WTC11 (cell line): ENCODE measurements around the gene ADI1.

Experiments
- ELF4 ChIP-seq: sonication (generic); formaldehyde crosslinking; IDR thresholded peaks from 2 replicates; pipeline ENCODE4 v1.8.1; 2022; ENCODE audit warnings: low read depth, mild to moderate bottlenecking, moderate library complexity, missing genetic modification reagents
- GRHL2 ChIP-seq: fragments of 250-450 bp; sonication (Bioruptor Pico); IDR thresholded peaks from 2 replicates; pipeline ENCODE4 v1.8.0; 2022; ENCODE audit warnings: mild to moderate bottlenecking, moderate library complexity; ENCODE audit not compliant: insufficient replicate concordance, severe bottlenecking
- MYBL2 ChIP-seq: sonication (generic); formaldehyde crosslinking; IDR thresholded peaks from 2 replicates; pipeline ENCODE4 v1.8.1; 2023; ENCODE audit warnings: mild to moderate bottlenecking, moderate library complexity, missing genetic modification reagents
- NR3C1 ChIP-seq: sonication (generic); formaldehyde crosslinking; conservative IDR thresholded peaks from 2 replicates; pipeline ENCODE4 v1.8.1; 2023; ENCODE audit warnings: low read depth, mild to moderate bottlenecking, missing genetic modification reagents
- SP1 ChIP-seq: sonication (generic); formaldehyde crosslinking; conservative IDR thresholded peaks from 2 replicates; pipeline ENCODE4 v1.8.1; 2022; ENCODE audit warnings: missing genetic modification reagents
- TEAD4 ChIP-seq: sonication (generic); formaldehyde crosslinking; IDR thresholded peaks from 2 replicates; pipeline ENCODE4 v1.8.0; 2022; ENCODE audit warnings: mild to moderate bottlenecking, missing genetic modification reagents
- TF ChIP-seq, protein P1 (sequence below): fragments of 200-600 bp; IDR thresholded peaks from 2 replicates; pipeline ENCODE4 v1.8.0; 2022; ENCODE audit warnings: antibody characterized with exemption
- TF ChIP-seq, protein P2 (sequence below): sonication (generic); formaldehyde crosslinking; IDR thresholded peaks from 2 replicates; pipeline ENCODE4 v1.8.1; 2023; ENCODE audit warnings: mild to moderate bottlenecking, missing genetic modification reagents

DNA sequence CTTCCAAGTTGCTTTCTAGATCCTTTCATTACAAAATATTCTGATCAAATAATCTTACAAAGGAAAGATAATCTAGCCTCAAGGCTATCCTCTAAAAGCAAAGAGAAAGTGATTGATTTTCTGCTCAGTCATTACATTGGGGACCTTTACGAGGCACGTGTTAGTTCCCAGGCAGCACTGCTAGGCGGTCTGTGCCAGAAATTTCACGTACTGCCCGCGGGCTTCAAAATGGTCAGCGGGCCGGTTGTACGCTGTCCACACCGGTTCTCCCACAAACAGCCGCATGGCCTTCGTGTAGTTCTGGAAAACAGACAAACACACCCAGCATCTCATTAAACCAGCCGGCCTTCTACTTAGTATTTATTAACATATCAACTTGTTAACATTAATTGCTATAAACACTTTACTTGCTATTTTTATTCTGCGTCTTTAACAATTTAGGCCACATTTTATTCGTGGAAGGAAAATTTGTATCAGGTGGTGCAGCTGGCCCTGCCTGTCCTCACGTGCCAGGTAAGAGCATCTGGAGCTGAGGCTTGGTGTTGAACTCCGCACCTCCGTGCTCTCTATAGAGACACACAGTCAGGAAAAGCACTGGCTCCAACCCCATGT is 20.4 kb downstream of the ADI1 start:
- TF ChIP-seq MYBL2 (CRISPR knock-in tag) (no peak), TEAD4 (CRISPR knock-in tag) (no peak), SP1 (CRISPR knock-in tag) (no peak), ELF4 (CRISPR knock-in tag) (no peak), GRHL2 (CRISPR knock-in tag) (no peak), NR3C1 (CRISPR knock-in tag) (no peak)
- TF ChIP-seq, protein P1, sequence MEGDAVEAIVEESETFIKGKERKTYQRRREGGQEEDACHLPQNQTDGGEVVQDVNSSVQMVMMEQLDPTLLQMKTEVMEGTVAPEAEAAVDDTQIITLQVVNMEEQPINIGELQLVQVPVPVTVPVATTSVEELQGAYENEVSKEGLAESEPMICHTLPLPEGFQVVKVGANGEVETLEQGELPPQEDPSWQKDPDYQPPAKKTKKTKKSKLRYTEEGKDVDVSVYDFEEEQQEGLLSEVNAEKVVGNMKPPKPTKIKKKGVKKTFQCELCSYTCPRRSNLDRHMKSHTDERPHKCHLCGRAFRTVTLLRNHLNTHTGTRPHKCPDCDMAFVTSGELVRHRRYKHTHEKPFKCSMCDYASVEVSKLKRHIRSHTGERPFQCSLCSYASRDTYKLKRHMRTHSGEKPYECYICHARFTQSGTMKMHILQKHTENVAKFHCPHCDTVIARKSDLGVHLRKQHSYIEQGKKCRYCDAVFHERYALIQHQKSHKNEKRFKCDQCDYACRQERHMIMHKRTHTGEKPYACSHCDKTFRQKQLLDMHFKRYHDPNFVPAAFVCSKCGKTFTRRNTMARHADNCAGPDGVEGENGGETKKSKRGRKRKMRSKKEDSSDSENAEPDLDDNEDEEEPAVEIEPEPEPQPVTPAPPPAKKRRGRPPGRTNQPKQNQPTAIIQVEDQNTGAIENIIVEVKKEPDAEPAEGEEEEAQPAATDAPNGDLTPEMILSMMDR: no peak
- TF ChIP-seq, protein P2, sequence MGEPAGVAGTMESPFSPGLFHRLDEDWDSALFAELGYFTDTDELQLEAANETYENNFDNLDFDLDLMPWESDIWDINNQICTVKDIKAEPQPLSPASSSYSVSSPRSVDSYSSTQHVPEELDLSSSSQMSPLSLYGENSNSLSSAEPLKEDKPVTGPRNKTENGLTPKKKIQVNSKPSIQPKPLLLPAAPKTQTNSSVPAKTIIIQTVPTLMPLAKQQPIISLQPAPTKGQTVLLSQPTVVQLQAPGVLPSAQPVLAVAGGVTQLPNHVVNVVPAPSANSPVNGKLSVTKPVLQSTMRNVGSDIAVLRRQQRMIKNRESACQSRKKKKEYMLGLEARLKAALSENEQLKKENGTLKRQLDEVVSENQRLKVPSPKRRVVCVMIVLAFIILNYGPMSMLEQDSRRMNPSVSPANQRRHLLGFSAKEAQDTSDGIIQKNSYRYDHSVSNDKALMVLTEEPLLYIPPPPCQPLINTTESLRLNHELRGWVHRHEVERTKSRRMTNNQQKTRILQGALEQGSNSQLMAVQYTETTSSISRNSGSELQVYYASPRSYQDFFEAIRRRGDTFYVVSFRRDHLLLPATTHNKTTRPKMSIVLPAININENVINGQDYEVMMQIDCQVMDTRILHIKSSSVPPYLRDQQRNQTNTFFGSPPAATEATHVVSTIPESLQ (CRISPR knock-in tag): no peak
